IMR-90 (cell line): ENCODE data around the gene PACS1. TPM values are rescaled to one million over a fixed set of nuclear protein-coding genes. Genes with fewer than 3 reads are reported as not detected.

Source experiments
- ATAC-seq: fragments of 200-7000 bp; cut with Tn5 transposase; 2 replicates; pipeline ENCODE4 v1.9.1; 2020; ENCODE audit warnings: low read depth, mild to moderate bottlenecking, moderate library complexity
- BruUV-seq: library from RNA; stranded (reverse); fragments of 400-500 nt; replicated peaks from 2 replicates; lab custom pipeline; 2021; lab: Mats Ljungman, UMichigan
- CTCF ChIA-PET: fragments of 300-600 bp; formaldehyde crosslinking; extraction: SDS; loops from one replicate; lab custom pipeline; 2021; ENCODE audit warnings: antibody characterized with exemption; lab: Yijun Ruan, JAX
- POLR2A ChIA-PET: fragments of 300-600 bp; sonication (Branson Sonifier 250); formaldehyde crosslinking; loops from one replicate; lab custom pipeline; 2022; ENCODE audit warnings: antibody characterized with exemption; ENCODE audit not compliant: unreplicated experiment; lab: Charles Lee
- DNase-seq: peaks from one replicate; pipeline ENCODE4 v3.0.0; 2013
- H2AFZ ChIP-seq: replicated peaks from 2 replicates; pipeline ENCODE3; 2013; ENCODE audit warnings: low read length, mild to moderate bottlenecking; ENCODE audit not compliant: poor library complexity
- H2AK5ac ChIP-seq: 2 replicates; pipeline ENCODE4 v1.6.1; 2013; ENCODE audit warnings: low read depth, low read length, inconsistent platforms
- H2AK9ac ChIP-seq: replicated peaks from 2 replicates; pipeline ENCODE3; 2013; ENCODE audit warnings: mild to moderate bottlenecking, low read depth, low read length, moderate library complexity; ENCODE audit not compliant: poor library complexity
- H2BK120ac ChIP-seq: 2 replicates; pipeline ENCODE4 v1.6.1; 2013; ENCODE audit warnings: low read depth, low read length, inconsistent platforms
- H2BK15ac ChIP-seq: 3 replicates; pipeline ENCODE4 v1.6.1; 2013; ENCODE audit warnings: low read depth, low read length, inconsistent platforms
- H2BK20ac ChIP-seq: 2 replicates; pipeline ENCODE4 v1.6.1; 2013; ENCODE audit warnings: low read depth, mild to moderate bottlenecking, inconsistent platforms, low read length, moderate library complexity
- H2BK5ac ChIP-seq: 2 replicates; pipeline ENCODE4 v1.6.1; 2013; ENCODE audit warnings: mild to moderate bottlenecking, low read depth, low read length, inconsistent platforms; ENCODE audit not compliant: poor library complexity, severe bottlenecking
- H3K14ac ChIP-seq: replicated peaks from 2 replicates; pipeline ENCODE4 v1.6.1; 2013; ENCODE audit warnings: low read depth, low read length, inconsistent platforms
- H3K18ac ChIP-seq: 2 replicates; pipeline ENCODE4 v1.6.1; 2013; ENCODE audit warnings: low read depth, low read length, control low read depth
- H3K23ac ChIP-seq: 2 replicates; pipeline ENCODE4 v1.6.1; 2013; ENCODE audit warnings: low read depth, low read length, inconsistent platforms
- H3K27ac ChIP-seq: 2 replicates; pipeline ENCODE4 v1.5.1; 2013; ENCODE audit warnings: mild to moderate bottlenecking, control low read depth, low read length; ENCODE audit not compliant: insufficient read depth
- H3K27me3 ChIP-seq: 2 replicates; pipeline ENCODE4 v1.6.1; 2013; ENCODE audit warnings: low read length; ENCODE audit not compliant: control insufficient read depth, insufficient read depth
- H3K36me3 ChIP-seq: 2 replicates; pipeline ENCODE4 v1.6.1; 2013; ENCODE audit warnings: low read length, mixed read lengths; ENCODE audit not compliant: control insufficient read depth, insufficient read depth
- H3K4ac ChIP-seq: 2 replicates; pipeline ENCODE4 v1.6.1; 2013; ENCODE audit warnings: low read depth, low read length, inconsistent platforms
- H3K4me1 ChIP-seq: 2 replicates; pipeline ENCODE4 v1.6.1; 2013; ENCODE audit warnings: low read length, mixed read lengths; ENCODE audit not compliant: control insufficient read depth, insufficient read depth
- H3K4me2 ChIP-seq: 2 replicates; pipeline ENCODE4 v1.6.1; 2013; ENCODE audit warnings: low read depth, mild to moderate bottlenecking, control low read depth, low read length, moderate library complexity
- H3K4me3 ChIP-seq: 2 replicates; pipeline ENCODE4 v1.5.1; 2013; ENCODE audit warnings: low read depth, mild to moderate bottlenecking, control low read depth, low read length, moderate library complexity; ENCODE audit not compliant: insufficient read depth
- H3K56ac ChIP-seq: 2 replicates; pipeline ENCODE4 v1.6.1; 2013; ENCODE audit warnings: low read length, inconsistent platforms; ENCODE audit not compliant: insufficient read depth; ENCODE audit errors: extremely low read depth
- H3K79me1 ChIP-seq, 2 experiments: 2 replicates each; pipeline ENCODE4 v1.6.1; 2013; ENCODE audit warnings: low read length in 2 of 2, inconsistent platforms in 1 of 2, low read depth in 1 of 2
- H3K9ac ChIP-seq: 2 replicates; pipeline ENCODE4 v1.6.1; 2013; ENCODE audit warnings: low read depth, low read length, control low read depth
- H3K9me1 ChIP-seq: 2 replicates; pipeline ENCODE4 v1.6.1; 2013; ENCODE audit warnings: low read length, inconsistent platforms; ENCODE audit not compliant: insufficient read depth
- H3K9me3 ChIP-seq: 2 replicates; pipeline ENCODE4 v1.6.1; 2013; ENCODE audit warnings: low read length; ENCODE audit not compliant: control insufficient read depth, insufficient read depth
- H4K20me1 ChIP-seq: 2 replicates; pipeline ENCODE4 v1.6.1; 2013; ENCODE audit warnings: low read length, inconsistent platforms; ENCODE audit not compliant: insufficient read depth
- H4K5ac ChIP-seq: 2 replicates; pipeline ENCODE4 v1.6.1; 2013; ENCODE audit warnings: mild to moderate bottlenecking, low read depth, low read length, control low read depth
- H4K8ac ChIP-seq, 2 experiments: 2 replicates each; pipeline ENCODE4 v1.6.1; 2013; ENCODE audit warnings: low read depth in 2 of 2, low read length in 2 of 2, control low read depth in 1 of 2, inconsistent platforms in 1 of 2
- H4K91ac ChIP-seq: 2 replicates; pipeline ENCODE4 v1.6.1; 2013; ENCODE audit warnings: low read depth, low read length, inconsistent platforms; ENCODE audit not compliant: insufficient read depth
- BHLHE40 ChIP-seq: fragments of 150-350 bp; IDR thresholded peaks from 2 replicates; pipeline ENCODE4 v1.6.1; 2016; ENCODE audit warnings: mild to moderate bottlenecking, low read depth, low read length
- CEBPB ChIP-seq: IDR thresholded peaks from 2 replicates; pipeline ENCODE4 v1.6.1; 2012; ENCODE audit warnings: low read depth, low read length, improper control_type of control experiment
- CHD1 ChIP-seq: IDR thresholded peaks from 2 replicates; pipeline ENCODE4 v1.6.1; 2012; ENCODE audit warnings: low read depth, low read length, improper control_type of control experiment
- CTCF ChIP-seq: conservative IDR thresholded peaks from 2 replicates; pipeline ENCODE4 v1.5.1; 2012; ENCODE audit warnings: mild to moderate bottlenecking, low read depth, low read length, improper control_type of control experiment
- ELK1 ChIP-seq: fragments of 150-350 bp; IDR thresholded peaks from 2 replicates; pipeline ENCODE4 v1.6.1; 2016; ENCODE audit warnings: low read depth, mild to moderate bottlenecking, low read length, moderate library complexity, borderline replicate concordance
- FOS ChIP-seq: fragments of 150-350 bp; IDR thresholded peaks from 2 replicates; pipeline ENCODE4 v1.6.1; 2016; ENCODE audit warnings: low read depth, low read length
- MAZ ChIP-seq: IDR thresholded peaks from 2 replicates; pipeline ENCODE4 v1.6.1; 2012; ENCODE audit warnings: low read depth, mild to moderate bottlenecking, low read length, improper control_type of control experiment, moderate library complexity, borderline replicate concordance
- MXI1 ChIP-seq: IDR thresholded peaks from 2 replicates; pipeline ENCODE4 v1.6.1; 2012; ENCODE audit warnings: low read depth, mild to moderate bottlenecking, low read length, moderate library complexity, borderline replicate concordance
- NFE2L2 ChIP-seq: fragments of 150-350 bp; IDR thresholded peaks from 2 replicates; pipeline ENCODE4 v1.6.1; 2016; ENCODE audit warnings: low read depth, mild to moderate bottlenecking, low read length
- POLR2A ChIP-seq: IDR thresholded peaks from 2 replicates; pipeline ENCODE4 v1.6.1; 2012; ENCODE audit warnings: mild to moderate bottlenecking, low read depth, low read length
- RAD21 ChIP-seq: IDR thresholded peaks from 2 replicates; pipeline ENCODE4 v1.6.1; 2012; ENCODE audit warnings: low read length, improper control_type of control experiment
- RCOR1 ChIP-seq: IDR thresholded peaks from 2 replicates; pipeline ENCODE4 v1.6.1; 2012; ENCODE audit warnings: mild to moderate bottlenecking, low read length, improper control_type of control experiment; ENCODE audit not compliant: insufficient replicate concordance
- RFX5 ChIP-seq: IDR thresholded peaks from 2 replicates; pipeline ENCODE4 v1.8.0; 2012; ENCODE audit warnings: low read depth, mild to moderate bottlenecking, low read length, moderate library complexity
- USF2 ChIP-seq: fragments of 150-350 bp; IDR thresholded peaks from 2 replicates; pipeline ENCODE4 v1.6.1; 2017; ENCODE audit warnings: mild to moderate bottlenecking, antibody characterized with exemption, low read length, low read depth
- WGBS, 2 experiments: methylation state at CpG; one replicate each; pipeline versions ENCODE4 v1.1.5 to v1.1.7; 2013; ENCODE audit warnings: missing lambda C conversion rate in 2 of 2; ENCODE audit not compliant: insufficient read length in 1 of 2; ENCODE audit errors: extremely low coverage in 2 of 2; 5-methylcytosine and 5-hydroxymethylcytosine counted together
- dilution Hi-C: fragments of 300-500 bp; cut with HindIII; formaldehyde crosslinking; loops from one replicate; pipeline ENCODE4 v1.14.3; 2018; ENCODE audit warnings: low sequenced_read_pairs; ENCODE audit not compliant: unreplicated experiment
- in situ Hi-C: fragments of 300-500 bp; cut with MboI; formaldehyde crosslinking; loops from 3 replicates; pipeline ENCODE4 v1.14.3; 2019; ENCODE audit warnings: low sequenced_read_pairs, inconsistent platforms, mixed read lengths
- intact Hi-C: fragments of 100-400 bp; cut with micrococcal nuclease; formaldehyde crosslinking; loops from 2 replicates; pipeline ENCODE4 v1.10.0; 2022
- polyA plus RNA-seq, 3 experiments: library from polyadenylated mRNA; depleted of rRNA; stranded (reverse); fragments of >200 nt; gene quantifications; 2 replicates each; pipeline ENCODE4 v1.2.3, GENCODE V29; 2012; ENCODE audit warnings: low replicate concordance in 1 of 3
- total RNA-seq: library from RNA; depleted of rRNA; stranded (reverse); fragments of >200 nt; gene quantifications from 2 replicates; pipeline ENCODE4 v1.2.3, GENCODE V29; 2012

Gene PACS1
- total and polyA plus RNA-seq, 2 of the 4 experiments (the other 2 are of a cell fraction), result 7.3 to 32.0 TPM

- dilution Hi-C loops, result no loop called here
- 0 out of 2 replicates have a peak, but pooled peaks cover 1% of the 10 kb centered on the region for H4K20me1 ChIP-seq
- TF ChIP-seq MAZ (no peak), CTCF (no peak), CHD1 (no peak), RAD21 (no peak), RFX5 (no peak), NFE2L2 (no peak), FOS (no peak), ELK1 (no peak), POLR2A (no peak), CEBPB (no peak), USF2 (no peak), RCOR1 (no peak), MXI1 (no peak), BHLHE40 (no peak)
- no peak overlapping the region for H4K8ac ChIP-seq
- H2AFZ ChIP-seq, result no peak overlapping the region
- H3K9ac ChIP-seq, result no peak overlapping the region
- no peak for DNase-seq
- ChIA-PET POLR2A (no interaction called here), CTCF (interaction anchor here (1.3 kb wide), 1 partner anchor 10 kb away, joined by 4 read pairs; no protein-coding TSS in a partner anchor)
- no peak overlapping the region for H4K5ac ChIP-seq
- no peak overlapping the region for H2BK15ac ChIP-seq
- H3K9me3 ChIP-seq, result peaks cover 4% of the 10 kb centered on the region; the same call in 1 of the 2 replicates
- no peak overlapping the region for H3K18ac ChIP-seq
- peaks cover 11% of the 10 kb centered on the region; the same call in 1 of the 2 replicates for H3K9me1 ChIP-seq
- intact Hi-C loops, result no loop called here
- WGBS, 2 experiments, result 100% methylated on average over 1 of the region's 2 CpGs; no CpG with 5 or more reads in 1 of the 2 experiments
- H4K91ac ChIP-seq, result no peak overlapping the region
- no TSS peak for BruUV-seq
- ATAC-seq, result no peak
- H3K4me3 ChIP-seq, result no peak overlapping the region
- peaks cover 26 to 37% of the 10 kb centered on the region in 2 experiments for H3K79me1 ChIP-seq
- H3K56ac ChIP-seq, result no peak overlapping the region
- no peak overlapping the region for H3K4me2 ChIP-seq
- H3K23ac ChIP-seq, result peak overlapping the region; percentile 32; the same call in 1 of the 2 replicates
- H2BK5ac ChIP-seq, result no peak overlapping the region
- in situ Hi-C loops, result no loop called here
- H3K27ac ChIP-seq, result no peak overlapping the region
- no peak overlapping the region for H2AK5ac ChIP-seq
- no peak overlapping the region for H2AK9ac ChIP-seq
- peaks cover 8% of the 10 kb centered on the region for H3K36me3 ChIP-seq
- no peak overlapping the region for H3K4ac ChIP-seq
- no peak overlapping the region for H2BK120ac ChIP-seq
- no peaks in the 10 kb centered on the region for H3K27me3 ChIP-seq
- peaks cover 9% of the 10 kb centered on the region for H3K4me1 ChIP-seq
- no peak overlapping the region for H3K14ac ChIP-seq
- no peak overlapping the region for H2BK20ac ChIP-seq
Observed at GRCh38 chr11:66195867-66196266, 125.8 kb downstream of the PACS1 start.
